IMR-90 (cell line): ENCODE results near the gene RNASET2. TPM values are rescaled to one million over a fixed set of nuclear protein-coding genes. Genes with fewer than 3 reads are reported as not detected.

ENCODE experiments used
- ATAC-seq: fragments of 200-7000 bp; cut with Tn5 transposase; 2 replicates; pipeline ENCODE4 v1.9.1; 2020; ENCODE audit warnings: low read depth, mild to moderate bottlenecking, moderate library complexity
- BruUV-seq: library from RNA; stranded (reverse); fragments of 400-500 nt; replicated peaks from 2 replicates; lab custom pipeline; 2021; lab: Mats Ljungman, UMichigan
- CTCF ChIA-PET: fragments of 300-600 bp; formaldehyde crosslinking; extraction: SDS; loops from one replicate; lab custom pipeline; 2021; ENCODE audit warnings: antibody characterized with exemption; lab: Yijun Ruan, JAX
- POLR2A ChIA-PET: fragments of 300-600 bp; sonication (Branson Sonifier 250); formaldehyde crosslinking; loops from one replicate; lab custom pipeline; 2022; ENCODE audit warnings: antibody characterized with exemption; ENCODE audit not compliant: unreplicated experiment; lab: Charles Lee
- DNase-seq: peaks from one replicate; pipeline ENCODE4 v3.0.0; 2013
- H2AFZ ChIP-seq: replicated peaks from 2 replicates; pipeline ENCODE3; 2013; ENCODE audit warnings: low read length, mild to moderate bottlenecking; ENCODE audit not compliant: poor library complexity
- H2AK5ac ChIP-seq: 2 replicates; pipeline ENCODE4 v1.6.1; 2013; ENCODE audit warnings: low read depth, low read length, inconsistent platforms
- H2AK9ac ChIP-seq: replicated peaks from 2 replicates; pipeline ENCODE3; 2013; ENCODE audit warnings: mild to moderate bottlenecking, low read depth, low read length, moderate library complexity; ENCODE audit not compliant: poor library complexity
- H2BK120ac ChIP-seq: 2 replicates; pipeline ENCODE4 v1.6.1; 2013; ENCODE audit warnings: low read depth, low read length, inconsistent platforms
- H2BK15ac ChIP-seq: 3 replicates; pipeline ENCODE4 v1.6.1; 2013; ENCODE audit warnings: low read depth, low read length, inconsistent platforms
- H2BK20ac ChIP-seq: 2 replicates; pipeline ENCODE4 v1.6.1; 2013; ENCODE audit warnings: low read depth, mild to moderate bottlenecking, inconsistent platforms, low read length, moderate library complexity
- H2BK5ac ChIP-seq: 2 replicates; pipeline ENCODE4 v1.6.1; 2013; ENCODE audit warnings: mild to moderate bottlenecking, low read depth, low read length, inconsistent platforms; ENCODE audit not compliant: poor library complexity, severe bottlenecking
- H3K14ac ChIP-seq: replicated peaks from 2 replicates; pipeline ENCODE4 v1.6.1; 2013; ENCODE audit warnings: low read depth, low read length, inconsistent platforms
- H3K18ac ChIP-seq: 2 replicates; pipeline ENCODE4 v1.6.1; 2013; ENCODE audit warnings: low read depth, low read length, control low read depth
- H3K23ac ChIP-seq: 2 replicates; pipeline ENCODE4 v1.6.1; 2013; ENCODE audit warnings: low read depth, low read length, inconsistent platforms
- H3K27ac ChIP-seq: 2 replicates; pipeline ENCODE4 v1.5.1; 2013; ENCODE audit warnings: mild to moderate bottlenecking, control low read depth, low read length; ENCODE audit not compliant: insufficient read depth
- H3K27me3 ChIP-seq: 2 replicates; pipeline ENCODE4 v1.6.1; 2013; ENCODE audit warnings: low read length; ENCODE audit not compliant: control insufficient read depth, insufficient read depth
- H3K36me3 ChIP-seq: 2 replicates; pipeline ENCODE4 v1.6.1; 2013; ENCODE audit warnings: low read length, mixed read lengths; ENCODE audit not compliant: control insufficient read depth, insufficient read depth
- H3K4ac ChIP-seq: 2 replicates; pipeline ENCODE4 v1.6.1; 2013; ENCODE audit warnings: low read depth, low read length, inconsistent platforms
- H3K4me1 ChIP-seq: 2 replicates; pipeline ENCODE4 v1.6.1; 2013; ENCODE audit warnings: low read length, mixed read lengths; ENCODE audit not compliant: control insufficient read depth, insufficient read depth
- H3K4me2 ChIP-seq: 2 replicates; pipeline ENCODE4 v1.6.1; 2013; ENCODE audit warnings: low read depth, mild to moderate bottlenecking, control low read depth, low read length, moderate library complexity
- H3K4me3 ChIP-seq: 2 replicates; pipeline ENCODE4 v1.5.1; 2013; ENCODE audit warnings: low read depth, mild to moderate bottlenecking, control low read depth, low read length, moderate library complexity; ENCODE audit not compliant: insufficient read depth
- H3K56ac ChIP-seq: 2 replicates; pipeline ENCODE4 v1.6.1; 2013; ENCODE audit warnings: low read length, inconsistent platforms; ENCODE audit not compliant: insufficient read depth; ENCODE audit errors: extremely low read depth
- H3K79me1 ChIP-seq, 2 experiments: 2 replicates each; pipeline ENCODE4 v1.6.1; 2013; ENCODE audit warnings: low read length in 2 of 2, inconsistent platforms in 1 of 2, low read depth in 1 of 2
- H3K9ac ChIP-seq: 2 replicates; pipeline ENCODE4 v1.6.1; 2013; ENCODE audit warnings: low read depth, low read length, control low read depth
- H3K9me1 ChIP-seq: 2 replicates; pipeline ENCODE4 v1.6.1; 2013; ENCODE audit warnings: low read length, inconsistent platforms; ENCODE audit not compliant: insufficient read depth
- H3K9me3 ChIP-seq: 2 replicates; pipeline ENCODE4 v1.6.1; 2013; ENCODE audit warnings: low read length; ENCODE audit not compliant: control insufficient read depth, insufficient read depth
- H4K20me1 ChIP-seq: 2 replicates; pipeline ENCODE4 v1.6.1; 2013; ENCODE audit warnings: low read length, inconsistent platforms; ENCODE audit not compliant: insufficient read depth
- H4K5ac ChIP-seq: 2 replicates; pipeline ENCODE4 v1.6.1; 2013; ENCODE audit warnings: mild to moderate bottlenecking, low read depth, low read length, control low read depth
- H4K8ac ChIP-seq, 2 experiments: 2 replicates each; pipeline ENCODE4 v1.6.1; 2013; ENCODE audit warnings: low read depth in 2 of 2, low read length in 2 of 2, control low read depth in 1 of 2, inconsistent platforms in 1 of 2
- H4K91ac ChIP-seq: 2 replicates; pipeline ENCODE4 v1.6.1; 2013; ENCODE audit warnings: low read depth, low read length, inconsistent platforms; ENCODE audit not compliant: insufficient read depth
- CTCF ChIP-seq: conservative IDR thresholded peaks from 2 replicates; pipeline ENCODE4 v1.5.1; 2012; ENCODE audit warnings: mild to moderate bottlenecking, low read depth, low read length, improper control_type of control experiment
- WGBS, 2 experiments: methylation state at CpG; one replicate each; pipeline versions ENCODE4 v1.1.5 to v1.1.7; 2013; ENCODE audit warnings: missing lambda C conversion rate in 2 of 2; ENCODE audit not compliant: insufficient read length in 1 of 2; ENCODE audit errors: extremely low coverage in 2 of 2; 5-methylcytosine and 5-hydroxymethylcytosine counted together
- dilution Hi-C: fragments of 300-500 bp; cut with HindIII; formaldehyde crosslinking; loops from one replicate; pipeline ENCODE4 v1.14.3; 2018; ENCODE audit warnings: low sequenced_read_pairs; ENCODE audit not compliant: unreplicated experiment
- in situ Hi-C: fragments of 300-500 bp; cut with MboI; formaldehyde crosslinking; loops from 3 replicates; pipeline ENCODE4 v1.14.3; 2019; ENCODE audit warnings: low sequenced_read_pairs, inconsistent platforms, mixed read lengths
- intact Hi-C: fragments of 100-400 bp; cut with micrococcal nuclease; formaldehyde crosslinking; loops from 2 replicates; pipeline ENCODE4 v1.10.0; 2022
- polyA plus RNA-seq, 3 experiments: library from polyadenylated mRNA; depleted of rRNA; stranded (reverse); fragments of >200 nt; gene quantifications; 2 replicates each; pipeline ENCODE4 v1.2.3, GENCODE V29; 2012; ENCODE audit warnings: low replicate concordance in 1 of 3
- total RNA-seq: library from RNA; depleted of rRNA; stranded (reverse); fragments of >200 nt; gene quantifications from 2 replicates; pipeline ENCODE4 v1.2.3, GENCODE V29; 2012

The RNASET2 gene
- total and polyA plus RNA-seq, 2 of the 4 experiments (the other 2 are of a cell fraction): 13.6 to 24.9 TPM

GRCh38 chr6:166903500-166903899 lies 52.9 kb downstream of the RNASET2 start:
- no peak overlapping the region for H3K23ac ChIP-seq
- H3K14ac ChIP-seq: no peak overlapping the region
- H3K36me3 ChIP-seq: no peaks in the 10 kb centered on the region
- peaks cover 5% of the 10 kb centered on the region; the same call in 1 of the 2 replicates for H3K9me3 ChIP-seq
- ATAC-seq (no peak), DNase-seq (no peak)
- H3K4me3 ChIP-seq: no peak overlapping the region
- no peak overlapping the region for H2BK20ac ChIP-seq
- no peak overlapping the region for H4K5ac ChIP-seq
- no peak overlapping the region for H2AK5ac ChIP-seq
- no peaks in the 10 kb centered on the region for H3K9me1 ChIP-seq
- no peak overlapping the region for H3K27ac ChIP-seq
- dilution Hi-C loops: no loop called here
- WGBS, 2 experiments: 41% methylated on average over 10 of the region's 13 CpGs; no CpG with 5 or more reads in 1 of the 2 experiments
- H3K4ac ChIP-seq: no peak overlapping the region
- H2BK15ac ChIP-seq: no peak overlapping the region
- no peak overlapping the region for H4K91ac ChIP-seq
- no peak for TF ChIP-seq CTCF
- peaks cover 3% of the 10 kb centered on the region; the same call in 1 of the 2 replicates for H3K27me3 ChIP-seq
- H2AFZ ChIP-seq: no peak overlapping the region
- intact Hi-C loops: no loop called here
- H2AK9ac ChIP-seq: no peak overlapping the region
- H3K4me1 ChIP-seq: no peaks in the 10 kb centered on the region
- H3K18ac ChIP-seq: no peak overlapping the region
- in situ Hi-C loops: no loop called here
- H2BK5ac ChIP-seq: no peak overlapping the region
- CTCF ChIA-PET: interaction anchor here (0.9 kb wide), 1 partner anchor 1173 kb away, joined by 4 read pairs; no protein-coding TSS in a partner anchor
- BruUV-seq: no TSS peak
- no peak overlapping the region for H2BK120ac ChIP-seq
- no peak overlapping the region for H3K9ac ChIP-seq
- H3K56ac ChIP-seq: no peak overlapping the region
- H4K8ac ChIP-seq: no peak overlapping the region
- H4K20me1 ChIP-seq: no peaks in the 10 kb centered on the region
- POLR2A ChIA-PET: no interaction called here
- H3K79me1 ChIP-seq: no peaks in the 10 kb centered on the region
- no peak overlapping the region for H3K4me2 ChIP-seq
